Measurements from ENCODE around the gene GTPBP4.
"Not testable (repeated sequence)": the region's sequence is repeated elsewhere in the genome, so short reads cannot be mapped to it uniquely, and the experiment has no call there.

Gene GTPBP4

DNA sequence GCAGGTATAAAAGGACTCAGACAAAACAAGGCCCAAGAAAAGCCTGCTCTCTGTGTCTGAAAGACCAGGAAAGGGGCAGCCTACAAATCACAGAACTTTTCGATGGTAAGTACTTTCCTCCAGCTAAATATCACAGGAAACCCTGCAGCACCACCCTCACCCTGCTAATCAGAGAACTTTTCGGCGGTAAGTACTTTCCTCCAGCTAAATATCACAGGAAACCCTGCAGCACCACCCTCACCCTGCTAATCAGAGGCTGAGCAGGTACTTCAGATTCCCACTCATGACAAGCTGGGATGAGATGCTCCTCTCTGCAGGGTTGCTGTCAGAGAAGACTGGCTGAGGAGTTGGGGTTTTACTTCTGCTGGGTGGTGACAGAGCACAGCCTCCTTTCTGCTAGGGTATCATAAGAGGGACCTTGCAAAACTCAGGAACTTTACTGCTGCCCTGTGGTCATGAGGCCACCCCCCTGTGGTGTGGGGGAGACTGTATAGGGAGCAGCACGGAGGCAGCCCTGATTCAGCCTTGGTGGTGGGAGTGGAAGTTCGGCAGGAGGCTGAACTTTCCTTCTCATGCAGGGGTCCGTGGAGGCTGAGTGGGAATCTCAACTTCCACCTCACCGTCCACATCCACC is 75.1 kb downstream of the GTPBP4 start:
- peak; percentile 77 for DNase-seq

GRCh38 chr10:1064964-1065247 is 76.7 kb downstream of the GTPBP4 start:
- no peak for DNase-seq

GRCh38 chr10:1066734-1067133 is 78.5 kb downstream of the GTPBP4 start:
- not testable (repeated sequence) for DNase-seq

DNA sequence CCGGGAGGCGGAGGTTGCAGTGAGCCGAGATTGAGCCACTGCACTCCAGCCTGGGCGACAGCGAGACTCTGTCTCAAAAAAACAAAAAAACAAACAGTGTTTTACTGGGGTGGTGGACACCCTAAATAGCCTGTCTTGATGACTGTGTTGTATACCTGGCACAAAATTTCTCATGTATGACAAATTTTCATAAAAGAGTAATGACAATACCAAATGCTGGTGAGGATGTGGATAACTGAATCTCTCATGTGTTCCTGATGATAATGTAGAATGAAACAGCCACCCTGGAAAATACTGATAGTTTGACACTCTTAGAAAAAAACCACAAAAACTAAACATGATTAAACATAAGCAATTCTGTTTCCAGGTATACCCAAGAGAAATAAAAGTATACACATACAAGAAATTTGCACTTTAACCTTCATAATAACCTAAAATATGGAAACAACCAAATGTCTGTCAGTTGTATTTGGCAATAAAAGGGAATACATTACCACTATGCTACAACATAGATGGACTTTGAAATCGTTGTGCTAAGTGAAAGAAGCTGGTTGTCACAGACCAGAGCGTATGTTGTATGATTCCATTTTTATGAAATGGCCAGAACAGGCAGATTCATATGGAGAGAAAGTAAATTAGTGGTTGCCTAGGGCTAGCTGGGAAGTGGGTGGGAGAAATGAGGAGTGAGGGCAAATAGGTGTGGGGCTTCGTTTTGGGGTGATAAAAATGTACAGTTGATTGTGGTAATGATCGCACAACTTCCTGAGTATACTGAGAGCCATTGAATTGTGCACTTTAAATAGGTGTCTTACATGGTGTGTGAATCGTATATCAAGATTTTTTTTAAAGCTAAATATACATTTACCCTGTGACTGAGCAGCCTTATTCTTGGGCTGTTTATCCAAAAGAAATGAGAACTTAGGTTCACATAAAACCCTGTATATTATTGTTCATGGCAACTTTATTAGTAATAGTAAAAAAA is 80.4 kb downstream of the GTPBP4 start:
- DNase-seq, result no peak

Data from GF-D8 (cell line).